B cell (primary cell): ENCODE results near the gene TSPYL1. TPM values are rescaled to one million over a fixed set of nuclear protein-coding genes. Genes with fewer than 3 reads are reported as not detected.
A peak's percentile ranks its signal among the peaks of the same experiment; 100 is the strongest.

Source experiments
- ATAC-seq: fragments of 200-7000 bp; cut with Tn5 transposase; one replicate; pipeline ENCODE4 v1.10.0; 2021; ENCODE audit warnings: low read depth, mild to moderate bottlenecking, moderate number of reproducible peaks, moderate library complexity
- CTCF ChIA-PET: fragments of 350-600 bp; sonication (Branson Sonifier 250); formaldehyde crosslinking; loops from one replicate; lab custom pipeline; 2021; ENCODE audit warnings: antibody characterized with exemption, inconsistent platforms; lab: Charles Lee
- POLR2A ChIA-PET: fragments of 350-600 bp; sonication (Branson Sonifier 250); formaldehyde crosslinking; loops from one replicate; lab custom pipeline; 2021; ENCODE audit warnings: antibody characterized with exemption; lab: Charles Lee
- DNase-seq: peaks from one replicate; pipeline ENCODE4 v3.0.0; 2013
- H2AFZ ChIP-seq: 2 replicates; pipeline ENCODE4 v1.6.1; 2012; ENCODE audit warnings: mild to moderate bottlenecking, low read depth, low read length; ENCODE audit not compliant: insufficient read depth, poor library complexity, severe bottlenecking
- H3K27ac ChIP-seq, 2 donors: 1 replicate in 1 of 2; 2 replicates in 1 of 2; pipeline ENCODE4 v1.5.1; 2012 to 2013; ENCODE audit warnings: low read length in 2 of 2, mild to moderate bottlenecking in 2 of 2, moderate library complexity in 1 of 2
- H3K27me3 ChIP-seq, 4 experiments: fragments of 200-600 bp in 1 of 4; sonication (generic) in 1 of 4; replicated peaks in 1 of 4; 1 replicate in 2 of 4; 2 replicates in 2 of 4; pipeline versions ENCODE4 v1.6.1 to v1.7.0; 2013 to 2016; ENCODE audit warnings: low read length in 3 of 4, mild to moderate bottlenecking in 2 of 4, mixed read lengths in 1 of 4, moderate library complexity in 1 of 4; ENCODE audit not compliant: insufficient read depth in 4 of 4, control insufficient read depth in 3 of 4; ENCODE audit errors: control extremely low read depth in 1 of 4
- H3K36me3 ChIP-seq, 2 experiments: replicated peaks in 1 of 2; 1 replicate in 1 of 2; 2 replicates in 1 of 2; pipeline versions ENCODE4 v1.6.1 to v1.7.1; 2013; ENCODE audit warnings: low read length in 1 of 2; ENCODE audit not compliant: insufficient read depth in 2 of 2, control insufficient read depth in 1 of 2; ENCODE audit errors: control extremely low read depth in 1 of 2, extremely low read depth in 1 of 2
- H3K4me1 ChIP-seq, 2 donors: fragments of 200-600 bp in 1 of 2; sonication (generic) in 1 of 2; 1 replicate in 1 of 2; 2 replicates in 1 of 2; pipeline versions ENCODE4 v1.5.1 to v1.6.1; 2013 to 2017; ENCODE audit warnings: low read length in 2 of 2; ENCODE audit not compliant: control insufficient read depth in 2 of 2, insufficient read depth in 2 of 2
- H3K4me2 ChIP-seq: replicated peaks from 2 replicates; pipeline ENCODE3; 2012; ENCODE audit warnings: mild to moderate bottlenecking, low read depth, low read length; ENCODE audit not compliant: poor library complexity, severe bottlenecking
- H3K4me3 ChIP-seq, 5 experiments: fragments of 200-600 bp in 1 of 5; sonication (generic) in 1 of 5; 1 replicate in 3 of 5; 2 replicates in 2 of 5; pipeline versions ENCODE4 v1.5.1 to v1.7.0; 2011 to 2016; ENCODE audit warnings: low read length in 4 of 5, mild to moderate bottlenecking in 4 of 5, low read depth in 2 of 5, control low read depth in 1 of 5, moderate library complexity in 1 of 5; ENCODE audit not compliant: insufficient read depth in 1 of 5; ENCODE audit errors: control extremely low read depth in 1 of 5, extremely low read depth in 1 of 5
- H3K79me2 ChIP-seq: fragments of 200-600 bp; sonication (generic); one replicate; pipeline ENCODE4 v1.6.0; 2016; ENCODE audit warnings: low read length; ENCODE audit not compliant: control insufficient read depth, insufficient read depth
- H3K9ac ChIP-seq: fragments of 200-600 bp; sonication (generic); 2 replicates; pipeline ENCODE4 v1.6.1; 2017; ENCODE audit warnings: mild to moderate bottlenecking, low read length, moderate library complexity
- H3K9me3 ChIP-seq, 3 donors: one replicate each; pipeline versions ENCODE4 v1.6.1 to v1.7.1; 2013; ENCODE audit warnings: low read length in 2 of 3; ENCODE audit not compliant: control insufficient read depth in 2 of 3, insufficient read depth in 1 of 3; ENCODE audit errors: control extremely low read depth in 1 of 3
- H4K20me1 ChIP-seq: 2 replicates; pipeline ENCODE4 v1.6.0; 2012; ENCODE audit warnings: mild to moderate bottlenecking, low read length; ENCODE audit not compliant: insufficient read depth, control insufficient read depth, poor library complexity, severe bottlenecking
- H3K27ac Mint-ChIP-seq: one replicate; pipeline ENCODE4 v1.8.0; 2021; ENCODE audit warnings: mixed read lengths
- H3K27me3 Mint-ChIP-seq: one replicate; pipeline ENCODE4 v1.8.0; 2021; ENCODE audit warnings: mixed read lengths
- H3K4me1 Mint-ChIP-seq: one replicate; pipeline ENCODE4 v1.8.0; 2021; ENCODE audit warnings: mixed read lengths
- H3K4me3 Mint-ChIP-seq: one replicate; pipeline ENCODE4 v1.8.0; 2021; ENCODE audit warnings: mixed read lengths
- H3K9me3 Mint-ChIP-seq: one replicate; pipeline ENCODE4 v1.8.0; 2022; ENCODE audit warnings: mixed read lengths; ENCODE audit not compliant: insufficient read depth
- EZH2 ChIP-seq: IDR thresholded peaks from 2 replicates; pipeline ENCODE4 v1.6.1; 2012; ENCODE audit warnings: borderline replicate concordance, low read depth, mild to moderate bottlenecking, moderate library complexity, low read length; ENCODE audit not compliant: insufficient read depth, poor library complexity, severe bottlenecking
- WGBS: methylation state at CpG from one replicate; pipeline ENCODE4 v1.1.5; 2013; ENCODE audit warnings: missing lambda C conversion rate; ENCODE audit not compliant: insufficient coverage; 5-methylcytosine and 5-hydroxymethylcytosine counted together
- intact Hi-C: fragments of 100-400 bp; cut with micrococcal nuclease; formaldehyde crosslinking; loops from one replicate; pipeline ENCODE4 v1.10.0; 2022
- polyA plus RNA-seq: library from polyadenylated mRNA; depleted of rRNA; stranded (reverse); fragments of >200 nt; gene quantifications from 2 replicates; pipeline ENCODE4 v1.2.3, GENCODE V29; 2012
- total RNA-seq, 2 donors: library from RNA; stranded (reverse); fragments of 120-200 nt in 1 of 2; gene quantifications; 1 replicate in 1 of 2; 2 replicates in 1 of 2; pipeline versions ENCODE4 v1.2.3 to v1.2.4, GENCODE V29; 2013 to 2022
- TF ChIP-seq, protein P1 (sequence below): fragments of 200-600 bp; IDR thresholded peaks from one replicate; pipeline ENCODE4 v1.8.0; 2022; ENCODE audit warnings: antibody characterized with exemption, mild to moderate bottlenecking

TSPYL1 gene
- total and polyA plus RNA-seq, 2 donors (not counting 1 experiment from before 2014, with no cell fraction given): 93.3 to 101 TPM

DNA sequence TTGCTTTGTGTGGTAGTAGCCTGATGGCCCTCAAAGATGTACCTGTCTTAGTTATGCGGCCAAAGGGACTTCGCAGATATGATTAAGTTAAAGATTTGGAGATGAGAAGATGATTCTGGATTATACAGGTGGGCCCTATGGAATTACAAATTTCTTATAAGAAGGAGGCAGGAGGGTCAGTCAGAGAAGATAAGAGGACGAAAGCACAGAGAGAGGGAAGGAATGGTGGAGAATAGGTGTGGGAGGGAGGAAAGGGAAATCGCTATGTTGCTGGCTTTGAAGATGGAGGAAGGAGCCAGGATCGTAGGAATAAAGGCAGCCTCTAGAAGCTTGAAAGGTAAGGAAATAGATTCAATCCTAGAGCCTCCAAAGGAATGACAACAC is 1.2 kb upstream of the TSPYL1 start:
- no peak for ATAC-seq
- ChIA-PET POLR2A (interaction anchor here (3.4 kb wide), 1 partner anchor 290 kb away, joined by 17 read pairs; the partner anchor contains the start of gene RWDD1), CTCF (interaction anchor here (0.8 to 5.2 kb wide), 8 partner anchors 9 to 290 kb away, joined by 3 to 29 read pairs (median 8); partner anchors contain the start of gene RWDD1)
- Mint-ChIP-seq H3K27ac (peak overlapping the region; percentile 84), H3K4me3 (peak overlapping the region; percentile 97), H3K9me3 (no peaks in the 10 kb centered on the region), H3K4me1 (peaks cover 48% of the 10 kb centered on the region), H3K27me3 (no peaks in the 10 kb centered on the region)
- H3K27ac ChIP-seq: peak overlapping the region; percentile 99
- H3K36me3 ChIP-seq: peaks cover 0 to 16% of the 10 kb centered on the region in 2 experiments
- H3K79me2 ChIP-seq: peaks cover 61% of the 10 kb centered on the region
- H4K20me1 ChIP-seq: peaks cover 34% of the 10 kb centered on the region
- H3K27me3 ChIP-seq: no peaks in the 10 kb centered on the region
- WGBS: 97% methylated on average over 4 of the region's 5 CpGs
- intact Hi-C loops: loop anchor here (1.0 to 5.0 kb wide), 2 partner anchors 86 to 181 kb away; partner anchors contain the start of gene NT5DC1
- no peak for DNase-seq
- H3K4me2 ChIP-seq: peak overlapping the region; percentile 84
- H3K4me1 ChIP-seq: peaks cover 35 to 37% of the 10 kb centered on the region in 2 donors
- peak overlapping the region in 1 of 5 experiments; percentile 93 for H3K4me3 ChIP-seq
- no peak for TF ChIP-seq EZH2
- TF ChIP-seq, protein P1, sequence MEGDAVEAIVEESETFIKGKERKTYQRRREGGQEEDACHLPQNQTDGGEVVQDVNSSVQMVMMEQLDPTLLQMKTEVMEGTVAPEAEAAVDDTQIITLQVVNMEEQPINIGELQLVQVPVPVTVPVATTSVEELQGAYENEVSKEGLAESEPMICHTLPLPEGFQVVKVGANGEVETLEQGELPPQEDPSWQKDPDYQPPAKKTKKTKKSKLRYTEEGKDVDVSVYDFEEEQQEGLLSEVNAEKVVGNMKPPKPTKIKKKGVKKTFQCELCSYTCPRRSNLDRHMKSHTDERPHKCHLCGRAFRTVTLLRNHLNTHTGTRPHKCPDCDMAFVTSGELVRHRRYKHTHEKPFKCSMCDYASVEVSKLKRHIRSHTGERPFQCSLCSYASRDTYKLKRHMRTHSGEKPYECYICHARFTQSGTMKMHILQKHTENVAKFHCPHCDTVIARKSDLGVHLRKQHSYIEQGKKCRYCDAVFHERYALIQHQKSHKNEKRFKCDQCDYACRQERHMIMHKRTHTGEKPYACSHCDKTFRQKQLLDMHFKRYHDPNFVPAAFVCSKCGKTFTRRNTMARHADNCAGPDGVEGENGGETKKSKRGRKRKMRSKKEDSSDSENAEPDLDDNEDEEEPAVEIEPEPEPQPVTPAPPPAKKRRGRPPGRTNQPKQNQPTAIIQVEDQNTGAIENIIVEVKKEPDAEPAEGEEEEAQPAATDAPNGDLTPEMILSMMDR: no peak
- peak overlapping the region; percentile 80 for H2AFZ ChIP-seq
- peak overlapping the region; percentile 98 for H3K9ac ChIP-seq
- H3K9me3 ChIP-seq: no peaks in the 10 kb centered on the region
